Panc1 (cell line): Measurements from ENCODE around the gene GALNT9.

Experiments used
- TF ChIP-seq, protein P1 (sequence below), 2 experiments: IDR thresholded peaks; 2 replicates each; pipeline ENCODE4 v1.6.1; 2011 to 2012; ENCODE audit warnings: low read depth in 2 of 2, control low read depth in 1 of 2, low read length in 1 of 2, mild to moderate bottlenecking in 1 of 2, moderate library complexity in 1 of 2; ENCODE audit not compliant: insufficient read depth in 1 of 2
- TF ChIP-seq, protein P2 (sequence below): fragments of 450-650 bp; IDR thresholded peaks from 2 replicates; pipeline ENCODE4 v1.5.1; 2017; ENCODE audit warnings: mild to moderate bottlenecking

DNA sequence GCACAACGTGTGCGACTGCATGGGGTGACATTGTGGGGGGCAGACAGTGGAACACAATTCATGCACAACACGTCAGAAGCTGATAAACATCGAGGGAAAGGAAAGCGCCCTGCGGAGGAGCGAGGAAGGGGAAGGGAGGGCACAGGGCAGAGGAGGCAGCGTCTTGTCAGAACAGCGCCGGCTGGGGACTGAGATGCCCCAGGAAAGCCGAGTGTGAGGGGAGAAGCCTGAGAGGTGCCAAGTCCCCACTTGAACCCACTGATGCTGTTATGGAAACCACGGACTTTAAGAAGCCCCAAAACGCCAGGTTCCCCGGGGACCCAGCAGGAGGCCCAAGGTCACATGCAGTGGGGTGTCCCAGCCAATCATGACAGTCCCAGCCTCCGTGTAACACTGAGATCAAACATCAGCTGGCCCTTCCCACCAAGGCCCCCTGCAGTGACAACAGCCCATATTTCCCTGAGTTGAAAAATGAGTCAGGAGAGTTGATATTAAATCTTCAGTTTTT, 70.0 kb downstream of the GALNT9 start:
- TF ChIP-seq, protein P1, sequence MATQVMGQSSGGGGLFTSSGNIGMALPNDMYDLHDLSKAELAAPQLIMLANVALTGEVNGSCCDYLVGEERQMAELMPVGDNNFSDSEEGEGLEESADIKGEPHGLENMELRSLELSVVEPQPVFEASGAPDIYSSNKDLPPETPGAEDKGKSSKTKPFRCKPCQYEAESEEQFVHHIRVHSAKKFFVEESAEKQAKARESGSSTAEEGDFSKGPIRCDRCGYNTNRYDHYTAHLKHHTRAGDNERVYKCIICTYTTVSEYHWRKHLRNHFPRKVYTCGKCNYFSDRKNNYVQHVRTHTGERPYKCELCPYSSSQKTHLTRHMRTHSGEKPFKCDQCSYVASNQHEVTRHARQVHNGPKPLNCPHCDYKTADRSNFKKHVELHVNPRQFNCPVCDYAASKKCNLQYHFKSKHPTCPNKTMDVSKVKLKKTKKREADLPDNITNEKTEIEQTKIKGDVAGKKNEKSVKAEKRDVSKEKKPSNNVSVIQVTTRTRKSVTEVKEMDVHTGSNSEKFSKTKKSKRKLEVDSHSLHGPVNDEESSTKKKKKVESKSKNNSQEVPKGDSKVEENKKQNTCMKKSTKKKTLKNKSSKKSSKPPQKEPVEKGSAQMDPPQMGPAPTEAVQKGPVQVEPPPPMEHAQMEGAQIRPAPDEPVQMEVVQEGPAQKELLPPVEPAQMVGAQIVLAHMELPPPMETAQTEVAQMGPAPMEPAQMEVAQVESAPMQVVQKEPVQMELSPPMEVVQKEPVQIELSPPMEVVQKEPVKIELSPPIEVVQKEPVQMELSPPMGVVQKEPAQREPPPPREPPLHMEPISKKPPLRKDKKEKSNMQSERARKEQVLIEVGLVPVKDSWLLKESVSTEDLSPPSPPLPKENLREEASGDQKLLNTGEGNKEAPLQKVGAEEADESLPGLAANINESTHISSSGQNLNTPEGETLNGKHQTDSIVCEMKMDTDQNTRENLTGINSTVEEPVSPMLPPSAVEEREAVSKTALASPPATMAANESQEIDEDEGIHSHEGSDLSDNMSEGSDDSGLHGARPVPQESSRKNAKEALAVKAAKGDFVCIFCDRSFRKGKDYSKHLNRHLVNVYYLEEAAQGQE (IDR thresholded peaks at IDR 0.05; ENCODE audit: insufficient read depth in 1 of 2, low read depth in 2 of 2, low read length in 1 of 2) = no peak
- TF ChIP-seq, protein P2, sequence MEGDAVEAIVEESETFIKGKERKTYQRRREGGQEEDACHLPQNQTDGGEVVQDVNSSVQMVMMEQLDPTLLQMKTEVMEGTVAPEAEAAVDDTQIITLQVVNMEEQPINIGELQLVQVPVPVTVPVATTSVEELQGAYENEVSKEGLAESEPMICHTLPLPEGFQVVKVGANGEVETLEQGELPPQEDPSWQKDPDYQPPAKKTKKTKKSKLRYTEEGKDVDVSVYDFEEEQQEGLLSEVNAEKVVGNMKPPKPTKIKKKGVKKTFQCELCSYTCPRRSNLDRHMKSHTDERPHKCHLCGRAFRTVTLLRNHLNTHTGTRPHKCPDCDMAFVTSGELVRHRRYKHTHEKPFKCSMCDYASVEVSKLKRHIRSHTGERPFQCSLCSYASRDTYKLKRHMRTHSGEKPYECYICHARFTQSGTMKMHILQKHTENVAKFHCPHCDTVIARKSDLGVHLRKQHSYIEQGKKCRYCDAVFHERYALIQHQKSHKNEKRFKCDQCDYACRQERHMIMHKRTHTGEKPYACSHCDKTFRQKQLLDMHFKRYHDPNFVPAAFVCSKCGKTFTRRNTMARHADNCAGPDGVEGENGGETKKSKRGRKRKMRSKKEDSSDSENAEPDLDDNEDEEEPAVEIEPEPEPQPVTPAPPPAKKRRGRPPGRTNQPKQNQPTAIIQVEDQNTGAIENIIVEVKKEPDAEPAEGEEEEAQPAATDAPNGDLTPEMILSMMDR = no peak
